IMR-90 (cell line): Measurements from ENCODE around the gene CDH13. TPM values are rescaled to one million over a fixed set of nuclear protein-coding genes. Genes with fewer than 3 reads are reported as not detected.

Experiments used
- ATAC-seq: fragments of 200-7000 bp; cut with Tn5 transposase; 2 replicates; pipeline ENCODE4 v1.9.1; 2020; ENCODE audit warnings: low read depth, mild to moderate bottlenecking, moderate library complexity
- BruUV-seq: library from RNA; stranded (reverse); fragments of 400-500 nt; replicated peaks from 2 replicates; lab custom pipeline; 2021; lab: Mats Ljungman, UMichigan
- CTCF ChIA-PET: fragments of 300-600 bp; formaldehyde crosslinking; extraction: SDS; loops from one replicate; lab custom pipeline; 2021; ENCODE audit warnings: antibody characterized with exemption; lab: Yijun Ruan, JAX
- POLR2A ChIA-PET: fragments of 300-600 bp; sonication (Branson Sonifier 250); formaldehyde crosslinking; loops from one replicate; lab custom pipeline; 2022; ENCODE audit warnings: antibody characterized with exemption; ENCODE audit not compliant: unreplicated experiment; lab: Charles Lee
- DNase-seq: peaks from one replicate; pipeline ENCODE4 v3.0.0; 2013
- H2AFZ ChIP-seq: replicated peaks from 2 replicates; pipeline ENCODE3; 2013; ENCODE audit warnings: low read length, mild to moderate bottlenecking; ENCODE audit not compliant: poor library complexity
- H2AK5ac ChIP-seq: 2 replicates; pipeline ENCODE4 v1.6.1; 2013; ENCODE audit warnings: low read depth, low read length, inconsistent platforms
- H2AK9ac ChIP-seq: replicated peaks from 2 replicates; pipeline ENCODE3; 2013; ENCODE audit warnings: mild to moderate bottlenecking, low read depth, low read length, moderate library complexity; ENCODE audit not compliant: poor library complexity
- H2BK120ac ChIP-seq: 2 replicates; pipeline ENCODE4 v1.6.1; 2013; ENCODE audit warnings: low read depth, low read length, inconsistent platforms
- H2BK15ac ChIP-seq: 3 replicates; pipeline ENCODE4 v1.6.1; 2013; ENCODE audit warnings: low read depth, low read length, inconsistent platforms
- H2BK20ac ChIP-seq: 2 replicates; pipeline ENCODE4 v1.6.1; 2013; ENCODE audit warnings: low read depth, mild to moderate bottlenecking, inconsistent platforms, low read length, moderate library complexity
- H2BK5ac ChIP-seq: 2 replicates; pipeline ENCODE4 v1.6.1; 2013; ENCODE audit warnings: mild to moderate bottlenecking, low read depth, low read length, inconsistent platforms; ENCODE audit not compliant: poor library complexity, severe bottlenecking
- H3K14ac ChIP-seq: replicated peaks from 2 replicates; pipeline ENCODE4 v1.6.1; 2013; ENCODE audit warnings: low read depth, low read length, inconsistent platforms
- H3K18ac ChIP-seq: 2 replicates; pipeline ENCODE4 v1.6.1; 2013; ENCODE audit warnings: low read depth, low read length, control low read depth
- H3K23ac ChIP-seq: 2 replicates; pipeline ENCODE4 v1.6.1; 2013; ENCODE audit warnings: low read depth, low read length, inconsistent platforms
- H3K27ac ChIP-seq: 2 replicates; pipeline ENCODE4 v1.5.1; 2013; ENCODE audit warnings: mild to moderate bottlenecking, control low read depth, low read length; ENCODE audit not compliant: insufficient read depth
- H3K27me3 ChIP-seq: 2 replicates; pipeline ENCODE4 v1.6.1; 2013; ENCODE audit warnings: low read length; ENCODE audit not compliant: control insufficient read depth, insufficient read depth
- H3K36me3 ChIP-seq: 2 replicates; pipeline ENCODE4 v1.6.1; 2013; ENCODE audit warnings: low read length, mixed read lengths; ENCODE audit not compliant: control insufficient read depth, insufficient read depth
- H3K4ac ChIP-seq: 2 replicates; pipeline ENCODE4 v1.6.1; 2013; ENCODE audit warnings: low read depth, low read length, inconsistent platforms
- H3K4me1 ChIP-seq: 2 replicates; pipeline ENCODE4 v1.6.1; 2013; ENCODE audit warnings: low read length, mixed read lengths; ENCODE audit not compliant: control insufficient read depth, insufficient read depth
- H3K4me2 ChIP-seq: 2 replicates; pipeline ENCODE4 v1.6.1; 2013; ENCODE audit warnings: low read depth, mild to moderate bottlenecking, control low read depth, low read length, moderate library complexity
- H3K4me3 ChIP-seq: 2 replicates; pipeline ENCODE4 v1.5.1; 2013; ENCODE audit warnings: low read depth, mild to moderate bottlenecking, control low read depth, low read length, moderate library complexity; ENCODE audit not compliant: insufficient read depth
- H3K56ac ChIP-seq: 2 replicates; pipeline ENCODE4 v1.6.1; 2013; ENCODE audit warnings: low read length, inconsistent platforms; ENCODE audit not compliant: insufficient read depth; ENCODE audit errors: extremely low read depth
- H3K79me1 ChIP-seq, 2 experiments: 2 replicates each; pipeline ENCODE4 v1.6.1; 2013; ENCODE audit warnings: low read length in 2 of 2, inconsistent platforms in 1 of 2, low read depth in 1 of 2
- H3K9ac ChIP-seq: 2 replicates; pipeline ENCODE4 v1.6.1; 2013; ENCODE audit warnings: low read depth, low read length, control low read depth
- H3K9me1 ChIP-seq: 2 replicates; pipeline ENCODE4 v1.6.1; 2013; ENCODE audit warnings: low read length, inconsistent platforms; ENCODE audit not compliant: insufficient read depth
- H3K9me3 ChIP-seq: 2 replicates; pipeline ENCODE4 v1.6.1; 2013; ENCODE audit warnings: low read length; ENCODE audit not compliant: control insufficient read depth, insufficient read depth
- H4K20me1 ChIP-seq: 2 replicates; pipeline ENCODE4 v1.6.1; 2013; ENCODE audit warnings: low read length, inconsistent platforms; ENCODE audit not compliant: insufficient read depth
- H4K5ac ChIP-seq: 2 replicates; pipeline ENCODE4 v1.6.1; 2013; ENCODE audit warnings: mild to moderate bottlenecking, low read depth, low read length, control low read depth
- H4K8ac ChIP-seq, 2 experiments: 2 replicates each; pipeline ENCODE4 v1.6.1; 2013; ENCODE audit warnings: low read depth in 2 of 2, low read length in 2 of 2, control low read depth in 1 of 2, inconsistent platforms in 1 of 2
- H4K91ac ChIP-seq: 2 replicates; pipeline ENCODE4 v1.6.1; 2013; ENCODE audit warnings: low read depth, low read length, inconsistent platforms; ENCODE audit not compliant: insufficient read depth
- BHLHE40 ChIP-seq: fragments of 150-350 bp; IDR thresholded peaks from 2 replicates; pipeline ENCODE4 v1.6.1; 2016; ENCODE audit warnings: mild to moderate bottlenecking, low read depth, low read length
- CHD1 ChIP-seq: IDR thresholded peaks from 2 replicates; pipeline ENCODE4 v1.6.1; 2012; ENCODE audit warnings: low read depth, low read length, improper control_type of control experiment
- MXI1 ChIP-seq: IDR thresholded peaks from 2 replicates; pipeline ENCODE4 v1.6.1; 2012; ENCODE audit warnings: low read depth, mild to moderate bottlenecking, low read length, moderate library complexity, borderline replicate concordance
- POLR2A ChIP-seq: IDR thresholded peaks from 2 replicates; pipeline ENCODE4 v1.6.1; 2012; ENCODE audit warnings: mild to moderate bottlenecking, low read depth, low read length
- SMC3 ChIP-seq: fragments of 150-350 bp; IDR thresholded peaks from 2 replicates; pipeline ENCODE4 v1.6.1; 2016; ENCODE audit warnings: low read depth, mild to moderate bottlenecking, antibody characterized with exemption, low read length, moderate library complexity
- WGBS, 2 experiments: methylation state at CpG; one replicate each; pipeline versions ENCODE4 v1.1.5 to v1.1.7; 2013; ENCODE audit warnings: missing lambda C conversion rate in 2 of 2; ENCODE audit not compliant: insufficient read length in 1 of 2; ENCODE audit errors: extremely low coverage in 2 of 2; 5-methylcytosine and 5-hydroxymethylcytosine counted together
- dilution Hi-C: fragments of 300-500 bp; cut with HindIII; formaldehyde crosslinking; loops from one replicate; pipeline ENCODE4 v1.14.3; 2018; ENCODE audit warnings: low sequenced_read_pairs; ENCODE audit not compliant: unreplicated experiment
- in situ Hi-C: fragments of 300-500 bp; cut with MboI; formaldehyde crosslinking; loops from 3 replicates; pipeline ENCODE4 v1.14.3; 2019; ENCODE audit warnings: low sequenced_read_pairs, inconsistent platforms, mixed read lengths
- intact Hi-C: fragments of 100-400 bp; cut with micrococcal nuclease; formaldehyde crosslinking; loops from 2 replicates; pipeline ENCODE4 v1.10.0; 2022
- polyA plus RNA-seq, 3 experiments: library from polyadenylated mRNA; depleted of rRNA; stranded (reverse); fragments of >200 nt; gene quantifications; 2 replicates each; pipeline ENCODE4 v1.2.3, GENCODE V29; 2012; ENCODE audit warnings: low replicate concordance in 1 of 3
- total RNA-seq: library from RNA; depleted of rRNA; stranded (reverse); fragments of >200 nt; gene quantifications from 2 replicates; pipeline ENCODE4 v1.2.3, GENCODE V29; 2012

CDH13 gene
- total and polyA plus RNA-seq, 2 of the 4 experiments (the other 2 are of a cell fraction): 61.6 to 74.7 TPM

- dilution Hi-C loops (no loop called here), in situ Hi-C loops (no loop called here), intact Hi-C loops (no loop called here)
- Histone ChIP-seq H4K20me1 (no peaks in the 10 kb centered on the region), H3K79me1 (no peaks in the 10 kb centered on the region), H3K36me3 (no peaks in the 10 kb centered on the region), H3K27me3 (no peaks in the 10 kb centered on the region), H3K9ac (no peak overlapping the region), H3K9me3 (no peaks in the 10 kb centered on the region), H2AK9ac (no peak overlapping the region), H3K4ac (no peak overlapping the region), H3K56ac (no peak overlapping the region), H3K14ac (no peak overlapping the region), H3K18ac (no peak overlapping the region), H3K4me2 (peak overlapping the region; percentile 66; the same call in 1 of the 2 replicates), H2BK5ac (no peak overlapping the region), H2BK20ac (no peak overlapping the region), H2AK5ac (no peak overlapping the region), H4K8ac (no peak overlapping the region), H4K91ac (no peak overlapping the region), H3K4me3 (no peak overlapping the region), H3K23ac (no peak overlapping the region), H2BK15ac (no peak overlapping the region), H3K9me1 (peaks cover 2% of the 10 kb centered on the region; the same call in 1 of the 2 replicates), H2AFZ (no peak overlapping the region), H3K27ac (no peak overlapping the region), H4K5ac (no peak overlapping the region), H2BK120ac (no peak overlapping the region), H3K4me1 (peaks cover 2% of the 10 kb centered on the region; the same call in 1 of the 2 replicates)
- POLR2A ChIA-PET: interaction anchor here (0.6 kb wide), 1 partner anchor 101 kb away, joined by 3 read pairs; no protein-coding TSS in a partner anchor
- CTCF ChIA-PET: no interaction called here
- no peak for TF ChIP-seq MXI1
- TF ChIP-seq CHD1: no peak
- no peak for TF ChIP-seq SMC3
- no peak for TF ChIP-seq BHLHE40
- no peak for TF ChIP-seq POLR2A
- DNase-seq: peak; percentile 46
- no TSS peak for BruUV-seq
- WGBS, 2 experiments: no CpG with 5 or more reads among the region's 2 CpGs
- peak; percentile 44; the same call in 1 of the 2 replicates for ATAC-seq
Observed at GRCh38 chr16:83581082-83581481, 954.3 kb downstream of the CDH13 start.
